ENCODE data around the gene DNAH1.

GRCh38 chr3:52396011-52396906 is 80.1 kb downstream of the DNAH1 start:
- TF ChIP-seq CTCF (IDR thresholded peaks at IDR 0.05; ENCODE audit: poor library complexity) (no peak), EZH2 (IDR thresholded peaks at IDR 0.05; ENCODE audit: borderline replicate concordance) (no peak), EZH2phosphoT487 (IDR thresholded peaks at IDR 0.05; ENCODE audit: low read depth, severe bottlenecking, unreplicated experiment) (no peak)

Measured in hepatocyte (in vitro differentiated cells).